Measurements from ENCODE around the gene FBXW7.

DNA sequence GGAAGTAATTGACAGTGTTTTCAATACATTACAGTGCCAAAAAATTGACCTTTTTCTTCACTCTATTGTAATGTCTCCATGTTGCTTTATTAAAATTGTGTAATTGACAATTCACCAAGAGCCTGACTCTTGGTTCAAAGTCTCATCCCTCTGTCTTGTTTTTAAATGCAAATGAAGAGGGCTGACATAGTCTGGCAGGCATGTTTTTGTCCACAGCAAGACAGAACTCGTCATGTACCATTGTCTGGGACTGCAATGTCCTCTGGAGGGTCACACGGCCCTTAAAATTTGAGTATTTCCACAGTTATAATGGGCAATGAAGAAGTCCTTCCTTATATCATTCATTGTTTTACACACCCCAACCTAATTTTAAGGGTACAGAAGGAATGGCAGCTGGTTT, 38.0 kb upstream of the FBXW7 start:
- TF ChIP-seq, protein P1, sequence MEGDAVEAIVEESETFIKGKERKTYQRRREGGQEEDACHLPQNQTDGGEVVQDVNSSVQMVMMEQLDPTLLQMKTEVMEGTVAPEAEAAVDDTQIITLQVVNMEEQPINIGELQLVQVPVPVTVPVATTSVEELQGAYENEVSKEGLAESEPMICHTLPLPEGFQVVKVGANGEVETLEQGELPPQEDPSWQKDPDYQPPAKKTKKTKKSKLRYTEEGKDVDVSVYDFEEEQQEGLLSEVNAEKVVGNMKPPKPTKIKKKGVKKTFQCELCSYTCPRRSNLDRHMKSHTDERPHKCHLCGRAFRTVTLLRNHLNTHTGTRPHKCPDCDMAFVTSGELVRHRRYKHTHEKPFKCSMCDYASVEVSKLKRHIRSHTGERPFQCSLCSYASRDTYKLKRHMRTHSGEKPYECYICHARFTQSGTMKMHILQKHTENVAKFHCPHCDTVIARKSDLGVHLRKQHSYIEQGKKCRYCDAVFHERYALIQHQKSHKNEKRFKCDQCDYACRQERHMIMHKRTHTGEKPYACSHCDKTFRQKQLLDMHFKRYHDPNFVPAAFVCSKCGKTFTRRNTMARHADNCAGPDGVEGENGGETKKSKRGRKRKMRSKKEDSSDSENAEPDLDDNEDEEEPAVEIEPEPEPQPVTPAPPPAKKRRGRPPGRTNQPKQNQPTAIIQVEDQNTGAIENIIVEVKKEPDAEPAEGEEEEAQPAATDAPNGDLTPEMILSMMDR (conservative IDR thresholded peaks at IDR 0.05 in 1 of 2, IDR thresholded peaks at IDR 0.05 in 1 of 2; ENCODE audit: low read depth in 1 of 2, low read length in 2 of 2): no peak
- TF ChIP-seq EZH2 (IDR thresholded peaks at IDR 0.05; ENCODE audit: low read length, missing control alignments): no peak
